HG03354 (cell line): ENCODE measurements around the gene BMPR1A.

Experiments
- ATAC-seq: cut with Tn5 transposase; IDR thresholded peaks from one replicate; pipeline ENCODE4 v1.9.1; 2021; ENCODE audit warnings: mild to moderate bottlenecking; ENCODE audit not compliant: unreplicated experiment, poor library complexity, severe bottlenecking

BMPR1A gene

DNA sequence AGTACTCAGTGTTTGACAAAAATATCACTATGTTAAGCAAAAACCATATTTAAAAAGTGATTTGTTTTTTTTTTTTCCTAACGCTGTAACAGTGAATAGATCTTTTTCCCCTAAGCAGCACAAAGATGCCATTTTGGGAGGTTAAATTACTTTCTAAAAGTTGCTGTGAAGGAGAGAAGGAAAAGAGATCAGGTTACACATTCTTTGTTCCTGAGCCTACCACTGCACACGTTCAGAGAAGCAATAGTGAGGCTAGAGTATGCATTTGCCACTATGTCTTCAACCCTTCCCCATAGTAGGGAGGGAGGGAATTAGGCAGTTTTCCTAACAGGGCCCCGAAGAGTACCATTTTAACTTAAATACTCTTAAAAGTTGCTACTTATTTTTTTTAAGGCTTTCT lies 38.9 kb downstream of the BMPR1A start:
- ATAC-seq = no peak

- ATAC-seq = no peak
Observed at GRCh38 chr10:86798025-86798424, 41.6 kb downstream of the BMPR1A start.

GRCh38 chr10:86798611-86799010 lies 42.2 kb downstream of the BMPR1A start:
- peak; percentile 75 for ATAC-seq

GRCh38 chr10:86799188-86799845 lies 42.9 kb downstream of the BMPR1A start:
- no peak for ATAC-seq

- no peak for ATAC-seq
Observed at GRCh38 chr10:86801995-86802394, 45.6 kb downstream of the BMPR1A start.

DNA sequence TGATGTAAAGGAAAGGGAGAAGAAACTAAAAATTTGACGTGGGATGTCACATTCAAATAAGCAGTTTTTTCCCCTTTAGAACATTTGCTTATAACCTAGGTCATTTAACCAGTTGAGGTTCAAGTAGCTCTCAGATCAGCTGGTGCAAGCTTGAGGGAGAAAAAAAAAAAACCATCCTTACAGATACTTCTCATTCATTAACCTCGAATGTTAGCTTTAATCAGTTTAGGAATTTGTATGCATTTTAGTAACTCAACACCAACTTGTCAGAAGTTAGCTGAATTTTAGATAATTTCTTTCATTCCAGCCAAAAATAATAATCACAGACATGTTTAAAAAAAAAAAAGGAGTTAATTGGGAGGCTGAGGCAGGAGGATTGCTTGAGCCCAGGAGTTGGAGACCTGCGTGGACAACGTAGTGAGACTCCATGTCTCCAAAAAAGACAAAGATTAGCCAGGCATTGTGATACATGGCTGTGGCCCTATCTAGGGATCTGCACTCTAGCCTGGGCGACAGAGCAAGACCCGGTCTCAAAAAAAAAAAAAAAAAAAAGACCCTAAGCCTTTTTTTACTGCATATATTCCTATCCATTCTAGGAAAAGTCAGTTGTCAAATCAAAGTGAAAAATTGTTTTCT lies 46.2 kb downstream of the BMPR1A start:
- ATAC-seq = no peak

- ATAC-seq = no peak
Observed at GRCh38 chr10:86803156-86803555, 46.7 kb downstream of the BMPR1A start.

GRCh38 chr10:86804805-86805204 lies 48.4 kb downstream of the BMPR1A start:
- ATAC-seq = no peak

GRCh38 chr10:86813101-86813500 lies 56.7 kb downstream of the BMPR1A start:
- ATAC-seq = no peak

- no peak for ATAC-seq
Observed at GRCh38 chr10:86813982-86814381, 57.6 kb downstream of the BMPR1A start.

- no peak for ATAC-seq
Observed at GRCh38 chr10:86815035-86815617, 58.7 kb downstream of the BMPR1A start.

DNA sequence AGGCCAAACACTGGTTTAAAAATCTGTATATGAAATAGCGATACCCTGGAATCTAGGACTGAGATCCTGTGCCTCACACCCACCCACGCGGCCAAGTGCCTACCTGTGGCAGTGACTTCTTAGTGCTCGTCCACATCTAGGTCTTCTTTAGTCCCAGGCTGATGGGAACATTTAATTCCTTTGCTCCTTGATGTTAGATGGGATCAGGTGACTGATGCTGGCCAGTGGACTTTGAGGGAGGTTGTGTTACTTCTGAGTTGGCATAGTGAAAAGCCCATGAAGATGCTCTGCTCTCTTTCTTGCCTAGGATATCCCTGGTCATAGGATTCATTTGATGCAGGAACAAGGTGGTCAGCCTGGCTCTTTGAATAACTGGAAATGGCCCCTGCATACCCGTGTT lies 59.2 kb downstream of the BMPR1A start:
- ATAC-seq = no peak

DNA sequence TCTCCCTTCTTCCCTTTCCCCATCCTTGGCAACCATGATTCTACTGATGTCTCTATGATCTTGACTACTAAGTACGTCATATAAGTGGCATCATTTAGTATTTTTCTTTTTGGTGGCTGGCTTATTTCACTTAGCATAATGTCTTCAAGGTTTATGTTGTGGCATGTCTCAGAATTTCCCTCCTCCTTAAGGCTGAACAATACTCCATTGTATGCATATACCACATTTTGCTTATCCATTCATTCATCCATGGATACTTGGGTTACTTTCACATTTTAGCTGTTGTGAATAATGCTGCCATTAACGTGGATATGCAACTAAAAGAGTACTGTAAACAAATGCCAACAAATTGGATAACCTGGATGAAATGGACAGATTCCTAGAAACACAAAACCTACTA lies 60.8 kb downstream of the BMPR1A start:
- ATAC-seq = no peak

- ATAC-seq = no peak
Observed at GRCh38 chr10:86819567-86819966, 63.1 kb downstream of the BMPR1A start.

GRCh38 chr10:86820509-86820908 lies 64.1 kb downstream of the BMPR1A start:
- ATAC-seq = no peak

- ATAC-seq = no peak
Observed at GRCh38 chr10:86821388-86821999, 65.1 kb downstream of the BMPR1A start.

GRCh38 chr10:86823565-86823964 lies 67.1 kb downstream of the BMPR1A start:
- ATAC-seq = no peak

GRCh38 chr10:86824151-86824550 lies 67.7 kb downstream of the BMPR1A start:
- ATAC-seq = no peak

GRCh38 chr10:86825366-86825765 lies 68.9 kb downstream of the BMPR1A start:
- ATAC-seq = no peak

- no peak for ATAC-seq
Observed at GRCh38 chr10:86827639-86828038, 71.2 kb downstream of the BMPR1A start.

- ATAC-seq = no peak
Observed at GRCh38 chr10:86828145-86828544, 71.7 kb downstream of the BMPR1A start.
